IMR-90 (cell line): ENCODE measurements around the gene PPIH. TPM values are rescaled to one million over a fixed set of nuclear protein-coding genes. Genes with fewer than 3 reads are reported as not detected.

ENCODE experiments used
- ATAC-seq: fragments of 200-7000 bp; cut with Tn5 transposase; 2 replicates; pipeline ENCODE4 v1.9.1; 2020; ENCODE audit warnings: low read depth, mild to moderate bottlenecking, moderate library complexity
- BruUV-seq: library from RNA; stranded (reverse); fragments of 400-500 nt; replicated peaks from 2 replicates; lab custom pipeline; 2021; lab: Mats Ljungman, UMichigan
- CTCF ChIA-PET: fragments of 300-600 bp; formaldehyde crosslinking; extraction: SDS; loops from one replicate; lab custom pipeline; 2021; ENCODE audit warnings: antibody characterized with exemption; lab: Yijun Ruan, JAX
- POLR2A ChIA-PET: fragments of 300-600 bp; sonication (Branson Sonifier 250); formaldehyde crosslinking; loops from one replicate; lab custom pipeline; 2022; ENCODE audit warnings: antibody characterized with exemption; ENCODE audit not compliant: unreplicated experiment; lab: Charles Lee
- DNase-seq: peaks from one replicate; pipeline ENCODE4 v3.0.0; 2013
- H2AFZ ChIP-seq: replicated peaks from 2 replicates; pipeline ENCODE3; 2013; ENCODE audit warnings: low read length, mild to moderate bottlenecking; ENCODE audit not compliant: poor library complexity
- H2AK5ac ChIP-seq: 2 replicates; pipeline ENCODE4 v1.6.1; 2013; ENCODE audit warnings: low read depth, low read length, inconsistent platforms
- H2AK9ac ChIP-seq: replicated peaks from 2 replicates; pipeline ENCODE3; 2013; ENCODE audit warnings: mild to moderate bottlenecking, low read depth, low read length, moderate library complexity; ENCODE audit not compliant: poor library complexity
- H2BK120ac ChIP-seq: 2 replicates; pipeline ENCODE4 v1.6.1; 2013; ENCODE audit warnings: low read depth, low read length, inconsistent platforms
- H2BK15ac ChIP-seq: 3 replicates; pipeline ENCODE4 v1.6.1; 2013; ENCODE audit warnings: low read depth, low read length, inconsistent platforms
- H2BK20ac ChIP-seq: 2 replicates; pipeline ENCODE4 v1.6.1; 2013; ENCODE audit warnings: low read depth, mild to moderate bottlenecking, inconsistent platforms, low read length, moderate library complexity
- H2BK5ac ChIP-seq: 2 replicates; pipeline ENCODE4 v1.6.1; 2013; ENCODE audit warnings: mild to moderate bottlenecking, low read depth, low read length, inconsistent platforms; ENCODE audit not compliant: poor library complexity, severe bottlenecking
- H3K14ac ChIP-seq: replicated peaks from 2 replicates; pipeline ENCODE4 v1.6.1; 2013; ENCODE audit warnings: low read depth, low read length, inconsistent platforms
- H3K18ac ChIP-seq: 2 replicates; pipeline ENCODE4 v1.6.1; 2013; ENCODE audit warnings: low read depth, low read length, control low read depth
- H3K23ac ChIP-seq: 2 replicates; pipeline ENCODE4 v1.6.1; 2013; ENCODE audit warnings: low read depth, low read length, inconsistent platforms
- H3K27ac ChIP-seq: 2 replicates; pipeline ENCODE4 v1.5.1; 2013; ENCODE audit warnings: mild to moderate bottlenecking, control low read depth, low read length; ENCODE audit not compliant: insufficient read depth
- H3K27me3 ChIP-seq: 2 replicates; pipeline ENCODE4 v1.6.1; 2013; ENCODE audit warnings: low read length; ENCODE audit not compliant: control insufficient read depth, insufficient read depth
- H3K36me3 ChIP-seq: 2 replicates; pipeline ENCODE4 v1.6.1; 2013; ENCODE audit warnings: low read length, mixed read lengths; ENCODE audit not compliant: control insufficient read depth, insufficient read depth
- H3K4ac ChIP-seq: 2 replicates; pipeline ENCODE4 v1.6.1; 2013; ENCODE audit warnings: low read depth, low read length, inconsistent platforms
- H3K4me1 ChIP-seq: 2 replicates; pipeline ENCODE4 v1.6.1; 2013; ENCODE audit warnings: low read length, mixed read lengths; ENCODE audit not compliant: control insufficient read depth, insufficient read depth
- H3K4me2 ChIP-seq: 2 replicates; pipeline ENCODE4 v1.6.1; 2013; ENCODE audit warnings: low read depth, mild to moderate bottlenecking, control low read depth, low read length, moderate library complexity
- H3K4me3 ChIP-seq: 2 replicates; pipeline ENCODE4 v1.5.1; 2013; ENCODE audit warnings: low read depth, mild to moderate bottlenecking, control low read depth, low read length, moderate library complexity; ENCODE audit not compliant: insufficient read depth
- H3K56ac ChIP-seq: 2 replicates; pipeline ENCODE4 v1.6.1; 2013; ENCODE audit warnings: low read length, inconsistent platforms; ENCODE audit not compliant: insufficient read depth; ENCODE audit errors: extremely low read depth
- H3K79me1 ChIP-seq, 2 experiments: 2 replicates each; pipeline ENCODE4 v1.6.1; 2013; ENCODE audit warnings: low read length in 2 of 2, inconsistent platforms in 1 of 2, low read depth in 1 of 2
- H3K9ac ChIP-seq: 2 replicates; pipeline ENCODE4 v1.6.1; 2013; ENCODE audit warnings: low read depth, low read length, control low read depth
- H3K9me1 ChIP-seq: 2 replicates; pipeline ENCODE4 v1.6.1; 2013; ENCODE audit warnings: low read length, inconsistent platforms; ENCODE audit not compliant: insufficient read depth
- H3K9me3 ChIP-seq: 2 replicates; pipeline ENCODE4 v1.6.1; 2013; ENCODE audit warnings: low read length; ENCODE audit not compliant: control insufficient read depth, insufficient read depth
- H4K20me1 ChIP-seq: 2 replicates; pipeline ENCODE4 v1.6.1; 2013; ENCODE audit warnings: low read length, inconsistent platforms; ENCODE audit not compliant: insufficient read depth
- H4K5ac ChIP-seq: 2 replicates; pipeline ENCODE4 v1.6.1; 2013; ENCODE audit warnings: mild to moderate bottlenecking, low read depth, low read length, control low read depth
- H4K8ac ChIP-seq, 2 experiments: 2 replicates each; pipeline ENCODE4 v1.6.1; 2013; ENCODE audit warnings: low read depth in 2 of 2, low read length in 2 of 2, control low read depth in 1 of 2, inconsistent platforms in 1 of 2
- H4K91ac ChIP-seq: 2 replicates; pipeline ENCODE4 v1.6.1; 2013; ENCODE audit warnings: low read depth, low read length, inconsistent platforms; ENCODE audit not compliant: insufficient read depth
- CEBPB ChIP-seq: IDR thresholded peaks from 2 replicates; pipeline ENCODE4 v1.6.1; 2012; ENCODE audit warnings: low read depth, low read length, improper control_type of control experiment
- CHD1 ChIP-seq: IDR thresholded peaks from 2 replicates; pipeline ENCODE4 v1.6.1; 2012; ENCODE audit warnings: low read depth, low read length, improper control_type of control experiment
- CTCF ChIP-seq: conservative IDR thresholded peaks from 2 replicates; pipeline ENCODE4 v1.5.1; 2012; ENCODE audit warnings: mild to moderate bottlenecking, low read depth, low read length, improper control_type of control experiment
- MAFK ChIP-seq: IDR thresholded peaks from 2 replicates; pipeline ENCODE4 v1.6.1; 2012; ENCODE audit warnings: low read depth, low read length, improper control_type of control experiment
- MAZ ChIP-seq: IDR thresholded peaks from 2 replicates; pipeline ENCODE4 v1.6.1; 2012; ENCODE audit warnings: low read depth, mild to moderate bottlenecking, low read length, improper control_type of control experiment, moderate library complexity, borderline replicate concordance
- MXI1 ChIP-seq: IDR thresholded peaks from 2 replicates; pipeline ENCODE4 v1.6.1; 2012; ENCODE audit warnings: low read depth, mild to moderate bottlenecking, low read length, moderate library complexity, borderline replicate concordance
- NFE2L2 ChIP-seq: fragments of 150-350 bp; IDR thresholded peaks from 2 replicates; pipeline ENCODE4 v1.6.1; 2016; ENCODE audit warnings: low read depth, mild to moderate bottlenecking, low read length
- RAD21 ChIP-seq: IDR thresholded peaks from 2 replicates; pipeline ENCODE4 v1.6.1; 2012; ENCODE audit warnings: low read length, improper control_type of control experiment
- SMC3 ChIP-seq: fragments of 150-350 bp; IDR thresholded peaks from 2 replicates; pipeline ENCODE4 v1.6.1; 2016; ENCODE audit warnings: low read depth, mild to moderate bottlenecking, antibody characterized with exemption, low read length, moderate library complexity
- USF2 ChIP-seq: fragments of 150-350 bp; IDR thresholded peaks from 2 replicates; pipeline ENCODE4 v1.6.1; 2017; ENCODE audit warnings: mild to moderate bottlenecking, antibody characterized with exemption, low read length, low read depth
- WGBS, 2 experiments: methylation state at CpG; one replicate each; pipeline versions ENCODE4 v1.1.5 to v1.1.7; 2013; ENCODE audit warnings: missing lambda C conversion rate in 2 of 2; ENCODE audit not compliant: insufficient read length in 1 of 2; ENCODE audit errors: extremely low coverage in 2 of 2; 5-methylcytosine and 5-hydroxymethylcytosine counted together
- dilution Hi-C: fragments of 300-500 bp; cut with HindIII; formaldehyde crosslinking; loops from one replicate; pipeline ENCODE4 v1.14.3; 2018; ENCODE audit warnings: low sequenced_read_pairs; ENCODE audit not compliant: unreplicated experiment
- in situ Hi-C: fragments of 300-500 bp; cut with MboI; formaldehyde crosslinking; loops from 3 replicates; pipeline ENCODE4 v1.14.3; 2019; ENCODE audit warnings: low sequenced_read_pairs, inconsistent platforms, mixed read lengths
- intact Hi-C: fragments of 100-400 bp; cut with micrococcal nuclease; formaldehyde crosslinking; loops from 2 replicates; pipeline ENCODE4 v1.10.0; 2022
- polyA plus RNA-seq, 3 experiments: library from polyadenylated mRNA; depleted of rRNA; stranded (reverse); fragments of >200 nt; gene quantifications; 2 replicates each; pipeline ENCODE4 v1.2.3, GENCODE V29; 2012; ENCODE audit warnings: low replicate concordance in 1 of 3
- total RNA-seq: library from RNA; depleted of rRNA; stranded (reverse); fragments of >200 nt; gene quantifications from 2 replicates; pipeline ENCODE4 v1.2.3, GENCODE V29; 2012

Gene PPIH
- total and polyA plus RNA-seq, 2 of the 4 experiments (the other 2 are of a cell fraction), result 22.4 to 52.1 TPM

GRCh38 chr1:42689912-42690311 is 31.7 kb downstream of the PPIH start:
- H3K9me1 ChIP-seq, result peaks cover 15% of the 10 kb centered on the region
- H3K9me3 ChIP-seq, result no peaks in the 10 kb centered on the region
- H2AFZ ChIP-seq, result no peak overlapping the region
- H4K91ac ChIP-seq, result no peak overlapping the region
- in situ Hi-C loops (no loop called here), dilution Hi-C loops (no loop called here), intact Hi-C loops (loop anchor here (10.0 kb wide), 2 partner anchors 155 to 545 kb away; partner anchors contain the start of gene ZNF691)
- H3K14ac ChIP-seq, result no peak overlapping the region
- H3K79me1 ChIP-seq, result peaks cover 3 to 27% of the 10 kb centered on the region in 2 experiments; a peak in 3 of 4 replicates
- no peak overlapping the region for H3K56ac ChIP-seq
- peaks cover 94% of the 10 kb centered on the region for H4K20me1 ChIP-seq
- peaks cover 8% of the 10 kb centered on the region for H3K36me3 ChIP-seq
- H4K8ac ChIP-seq, result no peak overlapping the region
- ChIA-PET CTCF (interaction anchor here (1.5 kb wide), 1 partner anchor 12 kb away, joined by 4 read pairs; no protein-coding TSS in a partner anchor), POLR2A (no interaction called here)
- WGBS, 2 experiments, result 100% methylated on average over 2 of the region's 3 CpGs; no CpG with 5 or more reads in 1 of the 2 experiments
- TF ChIP-seq MAZ (no peak), CHD1 (no peak), NFE2L2 (no peak), SMC3 (no peak), RAD21 (no peak), CEBPB (no peak), CTCF (no peak), MXI1 (no peak), MAFK (no peak), USF2 (no peak)
- BruUV-seq, result no TSS peak
- no peak overlapping the region for H2AK5ac ChIP-seq
- H2BK5ac ChIP-seq, result no peak overlapping the region
- H3K4me2 ChIP-seq, result no peak overlapping the region
- H3K27me3 ChIP-seq, result no peaks in the 10 kb centered on the region
- H3K4me1 ChIP-seq, result peaks cover 22% of the 10 kb centered on the region
- no peak overlapping the region for H2BK15ac ChIP-seq
- H3K4ac ChIP-seq, result no peak overlapping the region
- no peak for DNase-seq
- H3K23ac ChIP-seq, result no peak overlapping the region
- H2BK120ac ChIP-seq, result no peak overlapping the region
- no peak overlapping the region for H2BK20ac ChIP-seq
- H4K5ac ChIP-seq, result no peak overlapping the region
- no peak overlapping the region for H2AK9ac ChIP-seq
- no peak overlapping the region for H3K9ac ChIP-seq
- H3K27ac ChIP-seq, result no peak overlapping the region
- no peak overlapping the region for H3K18ac ChIP-seq
- ATAC-seq, result no peak
- H3K4me3 ChIP-seq, result no peak overlapping the region
